Transverse colon (tissue), 3 donors: ENCODE results near the gene ESRRG.

Experiments used
- EP300 ChIP-seq: sonication (generic); formaldehyde crosslinking; IDR thresholded peaks from one replicate; pipeline ENCODE4 v1.6.1; 2017; ENCODE audit warnings: antibody characterized with exemption, low read depth
- POLR2A ChIP-seq: fragments of 450-650 bp; IDR thresholded peaks from one replicate; pipeline ENCODE4 v1.6.1; 2016; ENCODE audit warnings: antibody characterized with exemption, mild to moderate bottlenecking, moderate library complexity
- TF ChIP-seq, protein P1 (sequence below), 5 experiments: fragments of 200-600 bp in 3 of 5; fragments of 450-650 bp in 2 of 5; sonication (generic) in 3 of 5; IDR thresholded peaks; 1 replicate in 2 of 5; 2 replicates in 3 of 5; pipeline ENCODE4 v1.5.1; 2016 to 2017; ENCODE audit warnings: antibody characterized with exemption in 5 of 5, inconsistent platforms in 3 of 5, mild to moderate bottlenecking in 2 of 5, moderate library complexity in 1 of 5

DNA sequence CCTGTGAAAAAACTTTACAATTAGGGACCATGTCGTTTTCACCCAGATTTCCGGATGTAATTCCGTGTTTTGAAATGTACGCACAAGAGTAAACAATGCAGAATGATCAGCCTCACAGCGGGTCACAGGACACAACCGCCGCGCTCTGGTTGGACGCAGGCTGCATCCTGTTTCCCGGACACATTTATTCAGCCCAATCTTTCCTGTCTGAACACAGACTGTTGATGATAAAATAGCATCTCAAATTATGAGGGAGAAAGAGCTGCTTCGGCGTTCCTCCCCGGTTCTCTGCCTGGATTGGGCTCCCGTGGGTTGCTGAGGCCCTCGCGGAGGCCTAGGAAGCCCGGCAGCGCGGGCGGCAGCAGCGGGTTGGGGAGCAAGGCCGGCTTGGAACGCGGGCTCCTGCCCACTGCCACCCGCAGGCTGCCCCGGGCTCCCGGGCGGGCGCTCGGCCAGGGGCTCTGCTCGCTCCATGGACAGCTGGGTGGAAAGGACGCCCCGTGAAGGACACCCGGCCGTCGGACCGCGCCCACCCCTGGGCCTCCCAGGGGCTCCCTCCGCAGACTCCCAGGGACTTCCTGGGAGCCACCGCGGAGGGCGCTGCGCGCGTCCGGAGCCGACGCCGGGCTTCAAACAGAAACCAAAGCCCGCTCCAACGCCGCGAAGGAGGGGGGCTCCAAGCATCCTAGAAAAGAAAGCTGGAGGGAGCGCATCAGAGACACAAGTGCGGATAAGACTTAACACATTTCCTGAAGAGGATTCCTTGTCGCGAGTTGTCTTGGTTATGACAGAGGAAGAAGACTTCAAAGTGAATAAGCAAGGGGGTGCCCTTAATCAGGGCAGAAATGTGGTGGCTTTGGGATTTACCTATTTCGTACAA lies 122.3 kb downstream of the ESRRG start:
- TF ChIP-seq, protein P1, sequence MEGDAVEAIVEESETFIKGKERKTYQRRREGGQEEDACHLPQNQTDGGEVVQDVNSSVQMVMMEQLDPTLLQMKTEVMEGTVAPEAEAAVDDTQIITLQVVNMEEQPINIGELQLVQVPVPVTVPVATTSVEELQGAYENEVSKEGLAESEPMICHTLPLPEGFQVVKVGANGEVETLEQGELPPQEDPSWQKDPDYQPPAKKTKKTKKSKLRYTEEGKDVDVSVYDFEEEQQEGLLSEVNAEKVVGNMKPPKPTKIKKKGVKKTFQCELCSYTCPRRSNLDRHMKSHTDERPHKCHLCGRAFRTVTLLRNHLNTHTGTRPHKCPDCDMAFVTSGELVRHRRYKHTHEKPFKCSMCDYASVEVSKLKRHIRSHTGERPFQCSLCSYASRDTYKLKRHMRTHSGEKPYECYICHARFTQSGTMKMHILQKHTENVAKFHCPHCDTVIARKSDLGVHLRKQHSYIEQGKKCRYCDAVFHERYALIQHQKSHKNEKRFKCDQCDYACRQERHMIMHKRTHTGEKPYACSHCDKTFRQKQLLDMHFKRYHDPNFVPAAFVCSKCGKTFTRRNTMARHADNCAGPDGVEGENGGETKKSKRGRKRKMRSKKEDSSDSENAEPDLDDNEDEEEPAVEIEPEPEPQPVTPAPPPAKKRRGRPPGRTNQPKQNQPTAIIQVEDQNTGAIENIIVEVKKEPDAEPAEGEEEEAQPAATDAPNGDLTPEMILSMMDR (IDR thresholded peaks at IDR 0.05): peak; percentile 53 to 61 (median 56)
- TF ChIP-seq POLR2A (peak; percentile 65), EP300 (no peak)
